ENCODE data around the gene RGS11.

Gene RGS11

DNA sequence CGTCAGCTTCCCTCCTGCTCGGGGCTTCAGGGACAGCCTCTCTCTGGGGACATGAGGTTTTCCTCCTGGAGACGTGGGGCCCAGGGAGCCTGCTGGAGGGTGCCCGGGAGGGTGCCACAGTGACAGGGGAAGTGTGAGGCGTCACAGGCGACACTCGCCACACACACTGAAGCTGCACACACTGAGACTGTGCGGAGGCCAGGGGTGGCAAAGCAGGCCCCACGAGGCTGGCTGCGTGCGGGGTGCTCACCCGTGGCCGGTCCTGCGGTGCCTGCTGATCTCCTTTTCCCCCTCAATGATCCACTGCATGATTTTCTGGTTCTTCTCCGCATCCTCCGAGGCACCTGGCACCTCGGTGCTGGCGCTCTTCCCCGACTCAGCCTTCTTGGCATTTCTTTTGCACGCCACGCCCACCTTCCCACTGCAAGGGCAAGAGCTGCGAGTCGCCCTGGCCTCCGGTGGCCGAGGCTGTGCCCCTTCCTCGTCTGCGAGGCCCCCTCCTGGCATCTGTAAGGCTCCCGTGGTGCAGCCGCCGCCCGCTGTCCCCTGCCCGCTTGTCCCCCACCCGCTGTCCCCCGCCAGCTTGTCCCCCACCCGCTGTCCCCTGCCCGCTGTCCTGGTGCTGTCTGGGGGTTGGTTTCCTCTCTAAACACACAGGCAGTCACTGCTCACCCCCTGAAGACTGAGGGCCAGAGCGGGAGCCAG lies 21.2 kb upstream of the RGS11 start:
- DNase-seq (ENCODE audit: low read depth in 1 of 2, low spot score in 1 of 2), result no peak

DNA sequence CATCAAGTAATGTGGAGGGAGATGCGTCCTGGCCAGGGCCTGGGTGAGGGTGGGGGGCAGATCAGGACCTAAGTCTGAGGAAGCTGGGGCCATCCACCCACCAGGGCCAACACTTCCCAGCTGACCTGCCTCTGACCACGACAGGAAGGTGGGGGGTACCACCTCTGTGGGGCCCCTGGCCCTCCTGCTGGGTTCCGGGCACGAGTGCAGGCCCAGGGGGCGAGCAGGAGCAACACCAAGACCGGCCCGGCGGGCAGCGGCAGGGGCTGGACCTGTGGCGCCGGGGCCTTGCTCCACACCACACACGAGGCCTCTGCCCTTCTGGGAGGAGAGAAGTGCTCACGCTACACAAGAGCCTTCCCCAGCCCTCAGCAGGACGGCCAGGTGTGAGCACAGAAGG lies 20.5 kb upstream of the RGS11 start:
- no peak for DNase-seq (ENCODE audit: low read depth in 1 of 2, low spot score in 1 of 2)

DNA sequence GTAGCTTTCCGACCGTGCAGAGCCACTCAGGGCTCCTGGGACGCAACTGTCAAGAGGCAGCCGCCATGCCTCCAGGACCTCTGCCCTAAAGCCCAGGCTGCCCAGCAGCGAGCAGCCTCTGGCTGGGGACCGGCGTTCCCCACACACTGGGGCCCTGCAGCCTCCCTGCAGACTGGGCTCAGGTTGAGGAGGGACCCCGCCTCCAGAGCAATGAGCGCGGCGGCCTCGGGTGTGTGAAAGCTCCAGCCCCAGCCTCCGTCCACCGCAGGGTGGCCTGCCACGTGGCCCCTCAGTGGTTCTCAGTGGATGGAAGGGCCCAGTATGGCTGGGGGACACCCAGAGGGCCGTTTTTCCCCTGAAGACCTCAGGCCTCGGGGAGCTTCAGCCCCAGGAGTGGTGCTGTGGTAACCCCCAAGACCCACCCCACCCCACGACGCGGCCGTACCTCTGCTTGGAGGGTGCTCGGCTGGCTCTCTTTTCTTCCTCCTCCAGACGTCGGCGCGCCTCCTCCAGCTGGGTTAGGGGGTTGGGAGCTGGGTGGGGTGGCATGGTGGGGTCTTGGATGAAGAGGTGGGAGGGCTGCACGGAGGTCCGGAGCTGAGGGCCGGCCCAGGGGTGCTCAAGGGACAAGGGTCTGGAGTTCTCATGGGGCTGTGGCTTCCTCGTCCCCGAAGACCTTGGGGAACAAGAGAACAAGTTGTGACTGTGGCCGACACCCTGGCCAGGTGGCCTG lies 17.5 kb upstream of the RGS11 start:
- no peak for DNase-seq (ENCODE audit: low read depth in 1 of 2, low spot score in 1 of 2)

DNA sequence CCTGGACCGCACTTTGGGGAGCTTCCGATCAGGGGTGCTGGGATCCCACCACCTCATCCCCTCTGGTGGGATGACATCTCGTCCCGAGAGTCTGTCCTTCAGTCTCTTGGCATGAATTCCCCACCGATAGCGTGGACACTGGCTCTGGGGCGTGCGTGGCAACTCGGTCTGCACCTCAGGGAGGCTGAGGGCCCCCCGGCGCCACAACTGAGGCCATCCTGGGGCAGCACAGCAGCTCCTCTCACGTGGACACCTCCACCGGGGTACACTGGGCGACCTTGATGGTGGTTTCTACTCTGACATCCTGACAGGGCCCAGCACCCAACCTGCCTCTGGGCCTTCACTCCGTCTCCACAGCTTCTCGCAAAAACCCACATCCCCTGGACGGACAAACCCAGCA lies 15.8 kb upstream of the RGS11 start:
- no peak for DNase-seq (ENCODE audit: low read depth in 1 of 2, low spot score in 1 of 2)

- DNase-seq (ENCODE audit: low read depth in 1 of 2, low spot score in 1 of 2), result no peak
These were observed 15.1 kb upstream of the RGS11 start for GRCh38 chr16:290681-291405.

DNA sequence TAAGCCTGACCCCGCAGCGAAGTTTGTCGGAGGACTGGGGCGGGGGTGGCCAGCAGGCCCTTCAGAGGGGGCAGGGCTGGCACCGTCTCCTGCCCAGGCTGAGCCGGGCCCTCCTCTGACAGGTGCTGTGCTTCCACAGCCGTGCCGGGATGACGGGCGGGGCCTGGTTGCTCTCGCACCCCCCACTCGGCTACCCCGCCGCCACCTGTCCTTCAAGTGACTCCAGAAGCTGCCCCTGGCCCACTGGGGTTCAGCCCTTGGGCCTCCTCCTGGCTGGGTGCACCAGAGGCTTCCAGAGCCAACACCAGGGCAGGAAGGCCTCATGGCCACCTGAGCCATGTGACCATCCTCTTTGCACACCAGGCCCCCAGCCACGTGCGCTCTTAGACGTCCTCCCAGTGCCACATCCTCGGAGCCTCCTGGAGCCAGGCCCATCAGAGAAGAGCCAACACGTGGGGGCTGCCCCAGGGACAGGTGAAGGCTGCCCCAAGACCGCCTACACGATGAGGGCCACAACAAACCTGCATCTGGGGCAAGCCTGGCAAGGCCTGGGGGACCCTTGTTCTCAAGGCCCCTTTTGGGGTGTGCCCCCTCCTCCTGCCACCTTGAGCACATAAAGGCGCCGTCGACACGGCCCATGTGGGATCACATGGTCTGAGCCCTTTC lies 14.4 kb upstream of the RGS11 start:
- DNase-seq (ENCODE audit: low read depth in 1 of 2, low spot score in 1 of 2), result no peak

DNA sequence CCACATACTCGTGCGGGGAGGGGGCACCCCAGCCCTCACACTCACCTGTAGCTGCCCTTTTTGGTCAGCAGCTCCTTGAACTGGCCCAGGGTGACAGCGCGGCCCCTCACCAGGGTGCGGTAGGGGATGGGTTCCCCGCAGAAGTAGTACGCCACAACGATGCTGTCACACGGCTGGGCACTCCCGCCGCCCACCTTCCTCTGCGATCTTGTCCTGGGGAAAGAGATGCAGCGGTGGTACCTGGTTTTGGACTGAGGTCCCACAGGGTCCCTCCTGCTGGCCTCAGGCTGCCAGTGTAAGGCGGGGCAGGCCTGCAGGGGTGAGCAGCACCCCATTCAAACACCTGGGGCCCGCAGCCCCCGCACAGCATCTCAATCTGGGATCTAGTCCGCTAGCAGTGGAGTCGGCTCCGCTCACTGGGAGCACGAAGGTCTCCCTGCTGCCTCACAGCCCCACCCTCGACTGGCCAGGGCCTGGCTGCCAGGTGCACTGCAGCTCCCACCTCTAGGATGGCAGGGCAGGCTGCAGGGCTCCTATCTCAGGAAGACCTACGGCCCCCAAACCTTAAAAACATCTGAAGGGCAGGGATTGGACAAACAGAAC lies 13.8 kb upstream of the RGS11 start:
- no peak for DNase-seq (ENCODE audit: low read depth in 1 of 2, low spot score in 1 of 2)

DNA sequence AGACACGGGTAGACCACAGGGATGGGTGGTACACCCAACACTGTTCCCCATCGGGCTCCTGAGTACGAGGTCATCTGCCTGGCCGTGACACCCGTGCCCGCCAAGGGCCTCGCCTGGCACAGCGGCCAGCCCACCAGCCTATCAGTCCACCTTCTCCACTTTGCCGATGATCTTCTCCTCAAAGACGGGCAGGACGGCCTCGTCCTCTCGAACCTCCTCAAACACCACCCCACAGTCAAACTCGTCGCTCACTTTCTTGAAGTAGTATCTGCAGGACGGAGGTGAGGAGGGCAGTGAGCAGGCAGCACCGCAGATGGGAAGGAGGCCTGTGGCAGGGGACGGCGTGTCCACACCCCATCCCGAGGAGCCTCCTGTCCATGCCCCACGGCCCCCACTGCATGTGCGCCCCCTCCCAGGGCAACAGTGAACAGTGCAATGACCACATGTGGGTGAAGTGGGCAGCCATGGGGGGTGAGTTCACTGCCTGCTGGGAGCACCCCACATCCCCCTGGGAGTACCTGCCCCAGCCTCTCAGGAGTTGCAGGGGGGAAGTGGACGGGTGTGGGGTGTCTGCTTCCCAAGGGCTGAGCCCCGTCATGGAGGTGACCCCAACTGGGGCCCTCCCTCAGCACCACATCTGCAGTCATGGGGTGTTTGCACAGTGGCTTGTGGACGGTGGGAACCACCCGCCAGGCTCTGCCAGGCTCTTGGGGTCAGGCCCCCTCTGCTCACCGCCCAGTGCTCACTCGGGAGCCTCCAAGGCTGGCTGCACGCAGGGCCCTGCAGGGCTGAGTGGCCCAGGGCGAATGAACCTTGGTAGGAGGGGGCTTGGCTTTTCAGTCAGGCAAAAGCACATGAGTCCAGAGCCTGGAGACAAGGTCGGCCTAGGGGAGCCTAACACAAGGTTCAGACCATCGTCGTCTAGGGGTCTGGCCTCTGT lies 12.5 kb upstream of the RGS11 start:
- no peak for DNase-seq (ENCODE audit: low read depth in 1 of 2, low spot score in 1 of 2)

DNA sequence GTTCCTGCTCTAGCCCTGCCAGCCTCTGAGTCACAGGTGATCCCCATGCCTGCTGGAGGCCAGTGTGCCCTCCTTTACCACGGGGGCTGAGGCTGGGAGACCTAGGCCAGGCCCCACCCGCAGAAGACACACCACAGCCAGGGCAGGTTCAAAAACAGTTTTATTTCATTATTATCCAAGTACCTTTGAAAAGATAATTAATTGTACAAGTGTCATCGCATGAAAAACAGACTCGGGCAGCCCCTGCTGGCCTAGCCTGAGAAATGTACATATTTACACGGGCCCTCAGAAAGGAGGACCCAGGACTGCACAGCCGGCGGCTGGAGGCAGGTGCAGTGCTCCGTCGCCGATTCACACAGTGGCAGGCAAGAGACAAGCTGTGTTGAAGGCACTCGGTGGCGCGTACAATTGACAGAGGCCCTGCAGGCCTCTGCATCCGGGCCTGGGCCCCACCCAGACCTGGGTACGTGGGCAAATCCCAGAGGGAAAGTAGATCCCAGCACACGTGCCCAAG lies 11.6 kb upstream of the RGS11 start:
- DNase-seq (ENCODE audit: low read depth in 1 of 2, low spot score in 1 of 2), result no peak

- DNase-seq (ENCODE audit: low read depth in 1 of 2, low spot score in 1 of 2), result no peak
These were observed 10.9 kb upstream of the RGS11 start for GRCh38 chr16:286491-287297.

DNA sequence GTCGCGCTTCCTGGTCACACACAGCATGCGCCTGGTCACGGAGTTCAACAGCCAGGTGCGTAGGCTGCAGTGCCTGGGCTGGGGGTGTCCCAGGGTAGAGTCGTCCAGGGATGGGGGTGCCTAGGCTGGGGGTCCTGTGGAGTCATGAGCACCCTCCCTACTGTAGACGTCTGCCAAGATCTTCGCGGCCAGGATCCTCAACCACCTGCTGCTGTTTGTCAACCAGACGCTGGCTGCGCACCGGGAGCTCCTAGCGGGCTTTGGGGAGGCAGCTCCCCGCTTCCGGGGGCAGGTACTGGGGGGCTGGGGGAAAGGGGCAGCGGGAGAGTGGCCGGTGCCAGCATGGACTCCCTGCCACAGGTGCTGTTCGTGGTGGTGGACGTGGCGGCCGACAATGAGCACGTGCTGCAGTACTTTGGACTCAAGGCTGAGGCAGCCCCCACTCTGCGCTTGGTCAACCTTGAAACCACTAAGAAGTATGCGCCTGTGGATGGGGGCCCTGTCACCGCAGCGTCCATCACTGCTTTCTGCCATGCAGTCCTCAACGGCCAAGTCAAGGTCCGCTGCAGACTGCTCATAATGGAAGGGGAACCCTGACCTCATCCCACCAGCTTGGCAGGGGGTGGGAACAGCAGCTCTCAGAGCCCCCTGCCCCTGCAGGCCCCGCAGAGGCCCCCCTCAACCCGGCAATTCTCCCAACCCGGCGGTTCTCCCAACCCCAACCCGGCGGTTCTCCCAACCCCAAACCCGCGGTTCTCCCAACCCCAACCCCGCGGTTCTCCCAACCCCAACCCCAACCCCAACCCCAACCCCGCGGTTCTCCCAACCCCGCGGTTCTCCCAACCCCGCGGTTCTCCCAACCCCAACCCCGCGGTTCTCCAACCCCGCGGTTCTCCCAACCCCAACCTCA lies 9.7 kb upstream of the RGS11 start:
- DNase-seq (ENCODE audit: low read depth in 1 of 2, low spot score in 1 of 2), result no peak

- no peak for DNase-seq (ENCODE audit: low read depth in 1 of 2, low spot score in 1 of 2)
These were observed 8.7 kb upstream of the RGS11 start for GRCh38 chr16:284204-285120.

- no peak for DNase-seq (ENCODE audit: low read depth in 1 of 2, low spot score in 1 of 2)
These were observed 7.5 kb upstream of the RGS11 start, which contains the start of gene PDIA2 for GRCh38 chr16:283033-283805. Gene PDIA2 (plus strand): TSS chr16:283164. CDS start chr16:283170, 6 bp downstream.

DNA sequence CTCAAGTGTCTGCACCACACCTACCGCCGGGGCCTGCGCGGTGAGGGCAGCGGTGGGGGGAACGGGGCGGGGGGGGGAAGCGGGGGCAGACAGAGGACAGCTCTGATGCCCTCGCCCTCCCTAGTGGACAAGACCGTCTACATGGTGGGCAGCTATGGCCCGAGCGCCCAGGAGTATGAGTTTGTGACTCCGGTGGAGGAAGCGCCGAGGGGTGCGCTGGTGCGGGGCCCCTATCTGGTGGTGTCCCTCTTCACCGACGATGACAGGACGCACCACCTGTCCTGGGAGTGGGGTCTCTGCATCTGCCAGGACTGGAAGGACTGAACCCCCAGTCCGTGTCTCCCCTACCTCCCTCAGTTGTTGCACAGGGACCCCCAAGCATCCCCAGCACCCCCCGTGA lies 6.7 kb upstream of the RGS11 start:
- no peak for DNase-seq (ENCODE audit: low read depth in 1 of 2, low spot score in 1 of 2)

GRCh38 chr16:281660-282255 lies 6.0 kb upstream of the RGS11 start:
- DNase-seq (ENCODE audit: low read depth in 1 of 2, low spot score in 1 of 2), result no peak
